ENCODE data around the gene MLC1.

DNA sequence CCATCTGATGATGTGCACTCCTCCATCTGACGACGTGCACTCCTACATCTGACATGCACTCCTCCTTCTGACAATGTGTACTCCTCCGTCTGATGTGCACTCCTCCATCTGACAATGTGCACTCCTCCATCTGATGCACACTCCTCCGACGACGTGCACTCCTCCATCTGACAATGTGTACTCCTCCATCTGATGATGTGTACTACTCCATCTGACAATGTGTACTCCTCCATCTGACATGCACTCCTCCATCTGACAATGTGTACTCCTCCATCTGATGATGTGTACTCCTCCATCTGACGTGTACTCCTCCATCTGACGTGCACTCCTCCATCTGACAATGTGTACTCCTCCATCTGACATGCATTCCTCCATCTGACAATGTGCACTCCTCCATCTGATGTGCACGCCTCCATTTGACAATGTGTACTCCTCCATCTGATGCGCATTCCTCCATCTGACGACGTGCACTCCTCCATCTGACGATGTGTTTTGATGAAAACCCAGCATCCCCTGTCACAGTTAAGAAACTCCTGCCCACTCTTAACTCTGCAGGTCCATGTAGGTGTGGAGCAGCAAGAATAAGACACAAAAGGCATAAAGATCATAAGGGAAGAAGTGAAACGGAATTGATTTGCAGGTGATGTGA is 62.9 kb downstream of the MLC1 start:
- TF ChIP-seq, protein P1, sequence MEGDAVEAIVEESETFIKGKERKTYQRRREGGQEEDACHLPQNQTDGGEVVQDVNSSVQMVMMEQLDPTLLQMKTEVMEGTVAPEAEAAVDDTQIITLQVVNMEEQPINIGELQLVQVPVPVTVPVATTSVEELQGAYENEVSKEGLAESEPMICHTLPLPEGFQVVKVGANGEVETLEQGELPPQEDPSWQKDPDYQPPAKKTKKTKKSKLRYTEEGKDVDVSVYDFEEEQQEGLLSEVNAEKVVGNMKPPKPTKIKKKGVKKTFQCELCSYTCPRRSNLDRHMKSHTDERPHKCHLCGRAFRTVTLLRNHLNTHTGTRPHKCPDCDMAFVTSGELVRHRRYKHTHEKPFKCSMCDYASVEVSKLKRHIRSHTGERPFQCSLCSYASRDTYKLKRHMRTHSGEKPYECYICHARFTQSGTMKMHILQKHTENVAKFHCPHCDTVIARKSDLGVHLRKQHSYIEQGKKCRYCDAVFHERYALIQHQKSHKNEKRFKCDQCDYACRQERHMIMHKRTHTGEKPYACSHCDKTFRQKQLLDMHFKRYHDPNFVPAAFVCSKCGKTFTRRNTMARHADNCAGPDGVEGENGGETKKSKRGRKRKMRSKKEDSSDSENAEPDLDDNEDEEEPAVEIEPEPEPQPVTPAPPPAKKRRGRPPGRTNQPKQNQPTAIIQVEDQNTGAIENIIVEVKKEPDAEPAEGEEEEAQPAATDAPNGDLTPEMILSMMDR (conservative IDR thresholded peaks at IDR 0.05; ENCODE audit: low read depth, low read length) = no peak
- TF ChIP-seq RCOR1 (IDR thresholded peaks at IDR 0.05; ENCODE audit: insufficient replicate concordance, low read length) (no peak), MXI1 (IDR thresholded peaks at IDR 0.05; ENCODE audit: borderline replicate concordance, low read depth, low read length) (no peak), CHD1 (IDR thresholded peaks at IDR 0.05; ENCODE audit: low read depth, low read length) (no peak), FOS (IDR thresholded peaks at IDR 0.05; ENCODE audit: low read depth, low read length) (no peak), POLR2A (IDR thresholded peaks at IDR 0.05; ENCODE audit: low read depth, low read length) (no peak), CEBPB (IDR thresholded peaks at IDR 0.05; ENCODE audit: low read depth, low read length) (no peak), ELK1 (IDR thresholded peaks at IDR 0.05; ENCODE audit: borderline replicate concordance, low read depth, low read length) (no peak)
